GM08714 (cell line): ENCODE measurements around the gene ADI1.

Experiments used
- H3K4me3 ChIP-seq: fragments of 200-500 bp; sonication (Bioruptor generic); 2 replicates; pipeline ENCODE4 v1.5.1; 2014; ENCODE audit warnings: mild to moderate bottlenecking, low read length, inconsistent platforms
- ZNF274 ChIP-seq: IDR thresholded peaks from 2 replicates; pipeline ENCODE4 v1.6.1; 2012; ENCODE audit warnings: mild to moderate bottlenecking, low read depth, low read length

ADI1 gene

DNA sequence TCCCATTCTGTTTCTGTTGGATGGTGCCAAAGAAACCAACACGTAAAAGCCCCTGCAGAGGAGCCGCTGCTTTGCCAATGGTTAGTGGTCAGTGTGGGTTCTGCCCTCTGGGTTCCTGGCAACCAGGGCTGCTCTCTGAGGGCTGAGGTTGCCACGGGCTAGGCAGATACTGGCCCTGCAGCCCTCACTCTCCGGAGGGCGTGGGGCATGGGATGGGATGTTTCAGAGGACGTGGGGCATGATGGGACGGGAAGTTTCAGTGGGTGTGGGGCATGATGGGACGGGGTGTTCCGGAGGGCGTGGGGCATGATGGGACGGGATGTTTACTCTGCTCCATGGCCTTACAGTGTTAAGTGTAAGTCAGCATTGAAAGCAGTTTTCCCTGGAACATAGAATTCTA is 34.2 kb downstream of the ADI1 start:
- TF ChIP-seq ZNF274 = no peak
- no peak overlapping the region for H3K4me3 ChIP-seq

DNA sequence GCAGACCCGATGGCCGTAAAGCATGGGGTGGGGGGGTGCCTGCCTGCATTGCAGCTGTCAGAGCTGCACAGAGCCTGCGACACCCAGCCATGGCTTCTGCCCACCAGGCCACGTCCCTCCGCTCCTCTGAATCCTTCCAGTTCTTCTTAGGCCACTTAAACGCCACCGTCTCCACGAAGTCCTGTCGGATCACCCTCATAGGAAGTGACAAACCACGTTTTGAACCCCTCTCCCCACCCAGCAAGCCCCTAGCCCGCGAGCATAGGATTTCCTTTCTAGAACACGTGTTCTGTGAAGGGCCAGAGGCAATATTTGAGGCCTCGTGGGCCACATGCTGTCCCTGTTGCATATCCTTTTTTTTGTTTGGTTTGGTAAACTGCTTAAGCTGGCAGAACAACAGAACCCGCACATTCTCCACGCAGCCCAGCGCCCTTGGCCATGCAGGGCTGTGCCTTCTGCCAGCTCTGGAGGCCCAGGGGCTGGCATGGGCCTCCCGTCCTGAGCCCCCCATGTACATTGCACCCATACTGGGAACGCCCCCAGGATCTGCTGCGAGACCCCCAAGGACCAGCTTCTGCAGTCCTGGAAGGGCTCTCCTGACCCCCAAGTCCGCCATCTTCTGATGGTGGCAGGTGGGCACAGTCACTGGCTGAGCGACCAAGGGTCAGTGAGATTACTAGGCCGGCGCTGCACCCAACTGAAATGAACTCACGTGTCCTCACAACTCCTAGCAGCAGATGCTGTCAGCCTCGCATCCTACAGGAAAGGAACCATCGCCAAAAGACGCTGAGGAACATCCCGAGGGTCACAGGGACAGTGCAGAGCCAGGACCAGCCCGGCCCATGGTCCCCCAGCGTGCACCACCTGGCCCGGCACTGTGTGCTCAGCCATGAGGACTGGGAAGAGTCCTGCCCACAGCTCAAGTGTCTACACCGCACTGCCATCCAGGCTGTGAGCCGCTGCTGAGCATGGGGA is 35.1 kb downstream of the ADI1 start:
- no peak for TF ChIP-seq ZNF274

GRCh38 chr2:3483227-3483985 is 35.9 kb downstream of the ADI1 start:
- no peak overlapping the region for H3K4me3 ChIP-seq
- no peak for TF ChIP-seq ZNF274

More for the DNA sequence above, 35.1 kb downstream of the ADI1 start:
- H3K4me3 ChIP-seq = no peak overlapping the region

DNA sequence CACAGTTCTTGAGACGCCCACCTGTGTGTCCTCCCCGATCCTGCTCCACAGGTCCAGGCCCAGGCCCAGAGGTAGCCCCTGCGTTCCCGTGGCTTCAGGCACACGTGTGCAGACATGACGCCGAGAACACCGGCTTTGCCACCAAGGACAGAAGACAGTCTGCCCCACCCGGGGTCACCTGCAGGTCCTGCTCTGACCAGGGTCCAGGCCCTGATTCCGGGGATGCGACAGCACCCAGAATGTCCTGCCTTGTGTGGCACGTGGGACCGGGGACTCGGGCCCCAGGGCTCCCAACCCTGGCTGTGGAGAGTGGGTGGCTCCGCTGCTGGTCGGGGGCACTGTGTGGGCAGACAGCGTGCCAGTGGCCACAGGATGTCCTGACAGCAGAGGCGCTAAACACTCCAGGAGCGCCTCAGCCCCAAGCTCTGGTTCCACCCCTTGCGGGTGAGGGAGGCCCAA is 36.9 kb downstream of the ADI1 start:
- H3K4me3 ChIP-seq = no peak overlapping the region
- TF ChIP-seq ZNF274 = no peak

DNA sequence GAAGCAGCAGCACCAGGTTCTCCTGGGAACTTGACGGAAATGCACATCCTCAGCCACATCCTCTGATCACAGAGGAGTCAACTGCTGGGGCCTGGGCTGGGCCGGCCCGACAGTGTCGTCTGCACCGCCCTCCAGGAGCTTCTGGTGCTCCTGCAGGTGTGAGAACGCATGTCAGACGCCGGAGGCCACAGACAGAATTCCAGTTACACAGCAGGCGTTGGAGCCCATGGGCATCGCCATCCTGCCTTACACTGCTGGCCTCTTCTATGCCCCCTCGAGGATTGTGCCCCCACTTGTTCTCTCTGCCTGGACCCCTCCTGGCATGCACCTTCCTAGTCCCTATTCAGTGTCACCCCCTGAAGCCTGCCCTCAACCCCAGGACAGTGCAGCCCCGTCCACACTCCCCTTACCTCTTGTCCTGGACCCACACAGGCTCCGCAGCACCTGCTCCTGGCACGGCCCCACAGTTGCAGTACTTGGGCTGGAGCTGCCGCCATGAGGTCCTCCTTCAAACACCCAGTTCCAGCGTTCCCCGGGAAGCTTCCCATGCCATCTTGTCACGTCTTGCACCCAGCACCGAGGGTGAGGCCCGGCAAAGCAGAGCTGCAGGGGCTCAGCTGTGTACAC is 37.5 kb downstream of the ADI1 start:
- no peak overlapping the region for H3K4me3 ChIP-seq
- TF ChIP-seq ZNF274 = no peak

- no peak for TF ChIP-seq ZNF274
- no peak overlapping the region for H3K4me3 ChIP-seq
Observed at GRCh38 chr2:3481011-3481400, 38.3 kb downstream of the ADI1 start.

- no peak for TF ChIP-seq ZNF274
- no peak overlapping the region for H3K4me3 ChIP-seq
Observed at GRCh38 chr2:3480352-3481010, 38.9 kb downstream of the ADI1 start.

DNA sequence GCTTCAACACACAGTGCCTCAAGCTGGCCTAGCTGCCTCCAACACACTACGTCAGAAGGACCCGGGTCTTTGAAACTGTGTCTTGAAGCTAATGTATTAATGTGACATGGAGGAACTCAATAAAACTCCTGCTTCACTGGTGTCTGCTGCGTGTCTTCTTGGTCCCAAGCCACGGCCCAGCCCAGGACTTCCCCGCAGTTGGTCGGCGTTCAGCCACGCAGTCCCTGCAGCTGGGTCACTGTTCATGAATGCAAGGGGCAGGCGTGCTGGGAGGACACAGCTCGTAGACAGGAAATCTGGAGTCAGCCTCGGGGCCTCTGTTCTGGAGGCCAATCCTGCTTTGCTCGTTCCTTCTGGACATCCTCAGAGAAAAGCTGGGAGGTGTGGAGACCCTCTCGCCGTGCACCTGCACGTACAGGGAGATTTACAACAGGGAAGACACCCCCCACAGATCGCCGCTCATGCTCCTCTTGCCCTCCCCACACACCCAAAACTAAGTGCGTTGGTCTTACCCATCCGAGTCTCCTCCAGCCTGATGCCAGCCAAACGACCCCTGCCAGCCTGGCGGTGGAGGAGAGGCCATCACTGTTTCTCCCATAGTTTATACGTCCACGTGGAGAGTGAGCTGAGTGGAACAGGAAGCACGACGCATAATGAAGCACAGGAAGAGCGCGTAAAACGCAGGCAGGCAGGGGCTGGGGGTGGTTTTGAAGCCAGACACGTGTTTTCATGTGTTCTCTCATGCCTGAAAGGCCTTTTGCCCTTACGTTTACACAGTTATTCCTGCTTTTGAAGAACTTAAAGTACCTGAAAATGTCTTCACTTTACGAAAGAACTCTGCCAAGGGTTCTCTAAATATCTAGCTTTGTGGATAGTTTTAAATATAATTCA is 39.7 kb downstream of the ADI1 start:
- no peak for TF ChIP-seq ZNF274
- no peak overlapping the region for H3K4me3 ChIP-seq

- no peak overlapping the region for H3K4me3 ChIP-seq
- no peak for TF ChIP-seq ZNF274
Observed at GRCh38 chr2:3478846-3479385, 40.4 kb downstream of the ADI1 start.

DNA sequence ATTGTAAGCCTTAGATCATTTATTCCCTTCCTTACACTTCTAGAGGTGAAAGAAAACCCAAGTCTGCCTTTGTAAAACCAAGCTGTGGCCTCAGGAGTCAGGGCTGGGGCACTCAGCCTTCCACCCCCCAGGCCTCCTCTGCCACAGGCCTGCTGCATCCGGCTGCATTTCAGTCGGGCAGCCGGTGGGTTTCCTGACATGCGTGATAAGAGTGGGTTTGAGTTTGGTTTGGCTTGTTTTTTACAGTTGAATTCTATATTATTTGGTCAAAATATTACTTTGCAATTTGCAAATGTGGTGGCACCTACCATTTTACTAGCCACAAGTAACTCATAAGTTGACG is 42.4 kb downstream of the ADI1 start:
- no peak overlapping the region for H3K4me3 ChIP-seq
- TF ChIP-seq ZNF274 = no peak

DNA sequence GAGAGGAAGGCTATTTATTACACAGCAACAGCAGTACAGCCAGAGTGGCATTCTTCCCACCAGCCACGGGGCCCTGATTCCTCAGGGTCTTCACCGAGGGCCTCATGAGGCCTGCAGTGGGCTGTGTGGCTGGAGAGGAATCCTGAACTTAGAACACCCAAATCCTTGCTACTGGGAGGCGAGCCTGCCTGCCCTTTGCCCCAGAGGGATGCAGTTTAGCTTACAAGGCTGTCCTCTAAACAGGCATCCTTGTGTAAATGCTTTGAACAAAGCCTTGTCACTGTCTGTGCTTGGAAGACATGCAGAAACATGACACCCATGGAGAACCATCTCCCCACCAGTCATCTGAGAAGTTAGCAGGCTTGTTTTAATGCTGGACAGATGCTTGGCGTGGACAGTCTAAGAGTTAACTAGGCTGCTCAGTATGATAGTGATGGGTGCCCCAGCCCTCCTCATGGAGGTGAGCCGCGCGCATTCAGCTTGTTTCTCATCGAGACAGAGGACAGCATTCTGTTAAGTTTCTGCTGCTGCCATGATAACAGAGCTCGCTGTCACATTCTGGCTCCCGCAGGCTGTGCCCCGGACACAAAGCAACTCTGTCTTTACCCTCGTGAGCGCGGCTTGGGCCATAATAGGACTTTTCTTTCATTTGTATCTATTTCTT is 42.9 kb downstream of the ADI1 start:
- no peak for TF ChIP-seq ZNF274
- H3K4me3 ChIP-seq = no peak overlapping the region

DNA sequence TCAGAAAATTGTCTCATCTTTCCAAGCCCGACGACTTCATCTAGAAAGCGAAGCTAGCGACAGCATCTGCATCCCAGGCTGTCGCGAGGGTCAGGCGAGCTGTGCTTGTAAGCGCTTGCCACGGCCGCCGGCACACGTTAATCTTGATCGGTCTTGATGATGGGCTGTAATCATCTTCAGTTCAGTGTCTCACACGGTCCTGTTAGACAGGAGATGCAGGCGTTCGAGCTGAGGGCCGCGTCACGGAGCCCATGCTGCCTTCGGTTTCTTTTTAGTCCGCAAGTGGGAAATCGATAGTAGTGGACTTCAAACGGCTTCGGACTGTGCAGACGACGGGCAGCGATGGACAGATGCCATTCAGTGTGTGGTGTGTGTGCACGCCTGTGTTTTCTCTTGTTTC is 43.6 kb downstream of the ADI1 start:
- no peak for TF ChIP-seq ZNF274
- no peak overlapping the region for H3K4me3 ChIP-seq
